IMR-90 (cell line): ENCODE data around the gene HMGN1. TPM values are rescaled to one million over a fixed set of nuclear protein-coding genes. Genes with fewer than 3 reads are reported as not detected.

ENCODE experiments used
- ATAC-seq: fragments of 200-7000 bp; cut with Tn5 transposase; 2 replicates; pipeline ENCODE4 v1.9.1; 2020; ENCODE audit warnings: low read depth, mild to moderate bottlenecking, moderate library complexity
- BruUV-seq: library from RNA; stranded (reverse); fragments of 400-500 nt; replicated peaks from 2 replicates; lab custom pipeline; 2021; lab: Mats Ljungman, UMichigan
- CTCF ChIA-PET: fragments of 300-600 bp; formaldehyde crosslinking; extraction: SDS; loops from one replicate; lab custom pipeline; 2021; ENCODE audit warnings: antibody characterized with exemption; lab: Yijun Ruan, JAX
- POLR2A ChIA-PET: fragments of 300-600 bp; sonication (Branson Sonifier 250); formaldehyde crosslinking; loops from one replicate; lab custom pipeline; 2022; ENCODE audit warnings: antibody characterized with exemption; ENCODE audit not compliant: unreplicated experiment; lab: Charles Lee
- DNase-seq: peaks from one replicate; pipeline ENCODE4 v3.0.0; 2013
- H2AFZ ChIP-seq: replicated peaks from 2 replicates; pipeline ENCODE3; 2013; ENCODE audit warnings: low read length, mild to moderate bottlenecking; ENCODE audit not compliant: poor library complexity
- H2AK5ac ChIP-seq: 2 replicates; pipeline ENCODE4 v1.6.1; 2013; ENCODE audit warnings: low read depth, low read length, inconsistent platforms
- H2AK9ac ChIP-seq: replicated peaks from 2 replicates; pipeline ENCODE3; 2013; ENCODE audit warnings: mild to moderate bottlenecking, low read depth, low read length, moderate library complexity; ENCODE audit not compliant: poor library complexity
- H2BK120ac ChIP-seq: 2 replicates; pipeline ENCODE4 v1.6.1; 2013; ENCODE audit warnings: low read depth, low read length, inconsistent platforms
- H2BK15ac ChIP-seq: 3 replicates; pipeline ENCODE4 v1.6.1; 2013; ENCODE audit warnings: low read depth, low read length, inconsistent platforms
- H2BK20ac ChIP-seq: 2 replicates; pipeline ENCODE4 v1.6.1; 2013; ENCODE audit warnings: low read depth, mild to moderate bottlenecking, inconsistent platforms, low read length, moderate library complexity
- H2BK5ac ChIP-seq: 2 replicates; pipeline ENCODE4 v1.6.1; 2013; ENCODE audit warnings: mild to moderate bottlenecking, low read depth, low read length, inconsistent platforms; ENCODE audit not compliant: poor library complexity, severe bottlenecking
- H3K14ac ChIP-seq: replicated peaks from 2 replicates; pipeline ENCODE4 v1.6.1; 2013; ENCODE audit warnings: low read depth, low read length, inconsistent platforms
- H3K18ac ChIP-seq: 2 replicates; pipeline ENCODE4 v1.6.1; 2013; ENCODE audit warnings: low read depth, low read length, control low read depth
- H3K23ac ChIP-seq: 2 replicates; pipeline ENCODE4 v1.6.1; 2013; ENCODE audit warnings: low read depth, low read length, inconsistent platforms
- H3K27ac ChIP-seq: 2 replicates; pipeline ENCODE4 v1.5.1; 2013; ENCODE audit warnings: mild to moderate bottlenecking, control low read depth, low read length; ENCODE audit not compliant: insufficient read depth
- H3K27me3 ChIP-seq: 2 replicates; pipeline ENCODE4 v1.6.1; 2013; ENCODE audit warnings: low read length; ENCODE audit not compliant: control insufficient read depth, insufficient read depth
- H3K36me3 ChIP-seq: 2 replicates; pipeline ENCODE4 v1.6.1; 2013; ENCODE audit warnings: low read length, mixed read lengths; ENCODE audit not compliant: control insufficient read depth, insufficient read depth
- H3K4ac ChIP-seq: 2 replicates; pipeline ENCODE4 v1.6.1; 2013; ENCODE audit warnings: low read depth, low read length, inconsistent platforms
- H3K4me1 ChIP-seq: 2 replicates; pipeline ENCODE4 v1.6.1; 2013; ENCODE audit warnings: low read length, mixed read lengths; ENCODE audit not compliant: control insufficient read depth, insufficient read depth
- H3K4me2 ChIP-seq: 2 replicates; pipeline ENCODE4 v1.6.1; 2013; ENCODE audit warnings: low read depth, mild to moderate bottlenecking, control low read depth, low read length, moderate library complexity
- H3K4me3 ChIP-seq: 2 replicates; pipeline ENCODE4 v1.5.1; 2013; ENCODE audit warnings: low read depth, mild to moderate bottlenecking, control low read depth, low read length, moderate library complexity; ENCODE audit not compliant: insufficient read depth
- H3K56ac ChIP-seq: 2 replicates; pipeline ENCODE4 v1.6.1; 2013; ENCODE audit warnings: low read length, inconsistent platforms; ENCODE audit not compliant: insufficient read depth; ENCODE audit errors: extremely low read depth
- H3K79me1 ChIP-seq, 2 experiments: 2 replicates each; pipeline ENCODE4 v1.6.1; 2013; ENCODE audit warnings: low read length in 2 of 2, inconsistent platforms in 1 of 2, low read depth in 1 of 2
- H3K9ac ChIP-seq: 2 replicates; pipeline ENCODE4 v1.6.1; 2013; ENCODE audit warnings: low read depth, low read length, control low read depth
- H3K9me1 ChIP-seq: 2 replicates; pipeline ENCODE4 v1.6.1; 2013; ENCODE audit warnings: low read length, inconsistent platforms; ENCODE audit not compliant: insufficient read depth
- H3K9me3 ChIP-seq: 2 replicates; pipeline ENCODE4 v1.6.1; 2013; ENCODE audit warnings: low read length; ENCODE audit not compliant: control insufficient read depth, insufficient read depth
- H4K20me1 ChIP-seq: 2 replicates; pipeline ENCODE4 v1.6.1; 2013; ENCODE audit warnings: low read length, inconsistent platforms; ENCODE audit not compliant: insufficient read depth
- H4K5ac ChIP-seq: 2 replicates; pipeline ENCODE4 v1.6.1; 2013; ENCODE audit warnings: mild to moderate bottlenecking, low read depth, low read length, control low read depth
- H4K8ac ChIP-seq, 2 experiments: 2 replicates each; pipeline ENCODE4 v1.6.1; 2013; ENCODE audit warnings: low read depth in 2 of 2, low read length in 2 of 2, control low read depth in 1 of 2, inconsistent platforms in 1 of 2
- H4K91ac ChIP-seq: 2 replicates; pipeline ENCODE4 v1.6.1; 2013; ENCODE audit warnings: low read depth, low read length, inconsistent platforms; ENCODE audit not compliant: insufficient read depth
- BHLHE40 ChIP-seq: fragments of 150-350 bp; IDR thresholded peaks from 2 replicates; pipeline ENCODE4 v1.6.1; 2016; ENCODE audit warnings: mild to moderate bottlenecking, low read depth, low read length
- CHD1 ChIP-seq: IDR thresholded peaks from 2 replicates; pipeline ENCODE4 v1.6.1; 2012; ENCODE audit warnings: low read depth, low read length, improper control_type of control experiment
- FOS ChIP-seq: fragments of 150-350 bp; IDR thresholded peaks from 2 replicates; pipeline ENCODE4 v1.6.1; 2016; ENCODE audit warnings: low read depth, low read length
- MAZ ChIP-seq: IDR thresholded peaks from 2 replicates; pipeline ENCODE4 v1.6.1; 2012; ENCODE audit warnings: low read depth, mild to moderate bottlenecking, low read length, improper control_type of control experiment, moderate library complexity, borderline replicate concordance
- WGBS, 2 experiments: methylation state at CpG; one replicate each; pipeline versions ENCODE4 v1.1.5 to v1.1.7; 2013; ENCODE audit warnings: missing lambda C conversion rate in 2 of 2; ENCODE audit not compliant: insufficient read length in 1 of 2; ENCODE audit errors: extremely low coverage in 2 of 2; 5-methylcytosine and 5-hydroxymethylcytosine counted together
- dilution Hi-C: fragments of 300-500 bp; cut with HindIII; formaldehyde crosslinking; loops from one replicate; pipeline ENCODE4 v1.14.3; 2018; ENCODE audit warnings: low sequenced_read_pairs; ENCODE audit not compliant: unreplicated experiment
- in situ Hi-C: fragments of 300-500 bp; cut with MboI; formaldehyde crosslinking; loops from 3 replicates; pipeline ENCODE4 v1.14.3; 2019; ENCODE audit warnings: low sequenced_read_pairs, inconsistent platforms, mixed read lengths
- intact Hi-C: fragments of 100-400 bp; cut with micrococcal nuclease; formaldehyde crosslinking; loops from 2 replicates; pipeline ENCODE4 v1.10.0; 2022
- polyA plus RNA-seq, 3 experiments: library from polyadenylated mRNA; depleted of rRNA; stranded (reverse); fragments of >200 nt; gene quantifications; 2 replicates each; pipeline ENCODE4 v1.2.3, GENCODE V29; 2012; ENCODE audit warnings: low replicate concordance in 1 of 3
- total RNA-seq: library from RNA; depleted of rRNA; stranded (reverse); fragments of >200 nt; gene quantifications from 2 replicates; pipeline ENCODE4 v1.2.3, GENCODE V29; 2012

The HMGN1 gene
- total and polyA plus RNA-seq, 2 of the 4 experiments (the other 2 are of a cell fraction): 55.2 to 155 TPM

GRCh38 chr21:39312112-39313041, 36.5 kb downstream of the HMGN1 start:
- no peak overlapping the region for H2BK20ac ChIP-seq
- intact Hi-C loops: loop anchor here (2.0 kb wide), 1 partner anchor 128 kb away; no protein-coding TSS in a partner anchor
- dilution Hi-C loops: no loop called here
- no peak overlapping the region for H3K14ac ChIP-seq
- H3K9ac ChIP-seq: peak overlapping the region; percentile 78
- peak overlapping the region; percentile 49 for H3K4me3 ChIP-seq
- CTCF ChIA-PET: no interaction called here
- no peak overlapping the region for H4K5ac ChIP-seq
- peaks cover 15% of the 10 kb centered on the region for H3K36me3 ChIP-seq
- H3K79me1 ChIP-seq: peaks cover 21 to 34% of the 10 kb centered on the region in 2 experiments
- peak overlapping the region; percentile 90 for H2BK5ac ChIP-seq
- H4K91ac ChIP-seq: no peak overlapping the region
- TF ChIP-seq CHD1 (no peak), MAZ (peak; percentile 95), BHLHE40 (no peak), FOS (peak; percentile 41; the same call in 1 of the 2 replicates)
- peak; percentile 86 for DNase-seq
- H4K20me1 ChIP-seq: peaks cover 26% of the 10 kb centered on the region; the same call in 1 of the 2 replicates
- H4K8ac ChIP-seq: no peak overlapping the region; a peak in 1 of 4 replicates
- H3K23ac ChIP-seq: no peak overlapping the region
- H3K9me1 ChIP-seq: peaks cover 5% of the 10 kb centered on the region; the same call in 1 of the 2 replicates
- H3K56ac ChIP-seq: no peak overlapping the region
- in situ Hi-C loops: no loop called here
- H3K4me1 ChIP-seq: peaks cover 2% of the 10 kb centered on the region; the same call in 1 of the 2 replicates
- no peak overlapping the region for H2BK15ac ChIP-seq
- WGBS, 2 experiments: 0% methylated on average over 9 of the region's 65 CpGs; no CpG with 5 or more reads in 1 of the 2 experiments
- peak overlapping the region; percentile 97 for H2AFZ ChIP-seq
- H2AK5ac ChIP-seq: no peak overlapping the region
- peak overlapping the region; percentile 93 for H3K27ac ChIP-seq
- peak overlapping the region; percentile 56 for H3K4me2 ChIP-seq
- POLR2A ChIA-PET: interaction anchor here (0.6 to 0.7 kb wide), 2 partner anchors 15 to 78 kb away, joined by 3 to 12 read pairs; no protein-coding TSS in a partner anchor
- no peak overlapping the region for H3K18ac ChIP-seq
- H2BK120ac ChIP-seq: no peak overlapping the region
- no peaks in the 10 kb centered on the region for H3K27me3 ChIP-seq
- peak overlapping the region; percentile 75 for H2AK9ac ChIP-seq
- ATAC-seq: peak; percentile 87
- no TSS peak for BruUV-seq
- no peaks in the 10 kb centered on the region for H3K9me3 ChIP-seq
- H3K4ac ChIP-seq: no peak overlapping the region
